ENCODE results near the gene GUK1.

GRCh38 chr1:228106800-228107054 lies 33.4 kb upstream of the GUK1 start:
- no peak for TF ChIP-seq POLR2AphosphoS5 (IDR thresholded peaks at IDR 0.05)
- TF ChIP-seq CTCF (IDR thresholded peaks at IDR 0.05), result no peak
- TF ChIP-seq POLR2A (IDR thresholded peaks at IDR 0.05), result no peak
- TF ChIP-seq EP300 (IDR thresholded peaks at IDR 0.05), result no peak

Data from gastroesophageal sphincter (tissue), 3 donors.